IMR-90 (cell line): ENCODE data around the gene TACC2. TPM values are rescaled to one million over a fixed set of nuclear protein-coding genes. Genes with fewer than 3 reads are reported as not detected.

Experiments
- ATAC-seq: fragments of 200-7000 bp; cut with Tn5 transposase; 2 replicates; pipeline ENCODE4 v1.9.1; 2020; ENCODE audit warnings: low read depth, mild to moderate bottlenecking, moderate library complexity
- BruUV-seq: library from RNA; stranded (reverse); fragments of 400-500 nt; replicated peaks from 2 replicates; lab custom pipeline; 2021; lab: Mats Ljungman, UMichigan
- CTCF ChIA-PET: fragments of 300-600 bp; formaldehyde crosslinking; extraction: SDS; loops from one replicate; lab custom pipeline; 2021; ENCODE audit warnings: antibody characterized with exemption; lab: Yijun Ruan, JAX
- POLR2A ChIA-PET: fragments of 300-600 bp; sonication (Branson Sonifier 250); formaldehyde crosslinking; loops from one replicate; lab custom pipeline; 2022; ENCODE audit warnings: antibody characterized with exemption; ENCODE audit not compliant: unreplicated experiment; lab: Charles Lee
- DNase-seq: peaks from one replicate; pipeline ENCODE4 v3.0.0; 2013
- H2AFZ ChIP-seq: replicated peaks from 2 replicates; pipeline ENCODE3; 2013; ENCODE audit warnings: low read length, mild to moderate bottlenecking; ENCODE audit not compliant: poor library complexity
- H2AK5ac ChIP-seq: 2 replicates; pipeline ENCODE4 v1.6.1; 2013; ENCODE audit warnings: low read depth, low read length, inconsistent platforms
- H2AK9ac ChIP-seq: replicated peaks from 2 replicates; pipeline ENCODE3; 2013; ENCODE audit warnings: mild to moderate bottlenecking, low read depth, low read length, moderate library complexity; ENCODE audit not compliant: poor library complexity
- H2BK120ac ChIP-seq: 2 replicates; pipeline ENCODE4 v1.6.1; 2013; ENCODE audit warnings: low read depth, low read length, inconsistent platforms
- H2BK15ac ChIP-seq: 3 replicates; pipeline ENCODE4 v1.6.1; 2013; ENCODE audit warnings: low read depth, low read length, inconsistent platforms
- H2BK20ac ChIP-seq: 2 replicates; pipeline ENCODE4 v1.6.1; 2013; ENCODE audit warnings: low read depth, mild to moderate bottlenecking, inconsistent platforms, low read length, moderate library complexity
- H2BK5ac ChIP-seq: 2 replicates; pipeline ENCODE4 v1.6.1; 2013; ENCODE audit warnings: mild to moderate bottlenecking, low read depth, low read length, inconsistent platforms; ENCODE audit not compliant: poor library complexity, severe bottlenecking
- H3K14ac ChIP-seq: replicated peaks from 2 replicates; pipeline ENCODE4 v1.6.1; 2013; ENCODE audit warnings: low read depth, low read length, inconsistent platforms
- H3K18ac ChIP-seq: 2 replicates; pipeline ENCODE4 v1.6.1; 2013; ENCODE audit warnings: low read depth, low read length, control low read depth
- H3K23ac ChIP-seq: 2 replicates; pipeline ENCODE4 v1.6.1; 2013; ENCODE audit warnings: low read depth, low read length, inconsistent platforms
- H3K27ac ChIP-seq: 2 replicates; pipeline ENCODE4 v1.5.1; 2013; ENCODE audit warnings: mild to moderate bottlenecking, control low read depth, low read length; ENCODE audit not compliant: insufficient read depth
- H3K27me3 ChIP-seq: 2 replicates; pipeline ENCODE4 v1.6.1; 2013; ENCODE audit warnings: low read length; ENCODE audit not compliant: control insufficient read depth, insufficient read depth
- H3K36me3 ChIP-seq: 2 replicates; pipeline ENCODE4 v1.6.1; 2013; ENCODE audit warnings: low read length, mixed read lengths; ENCODE audit not compliant: control insufficient read depth, insufficient read depth
- H3K4ac ChIP-seq: 2 replicates; pipeline ENCODE4 v1.6.1; 2013; ENCODE audit warnings: low read depth, low read length, inconsistent platforms
- H3K4me1 ChIP-seq: 2 replicates; pipeline ENCODE4 v1.6.1; 2013; ENCODE audit warnings: low read length, mixed read lengths; ENCODE audit not compliant: control insufficient read depth, insufficient read depth
- H3K4me2 ChIP-seq: 2 replicates; pipeline ENCODE4 v1.6.1; 2013; ENCODE audit warnings: low read depth, mild to moderate bottlenecking, control low read depth, low read length, moderate library complexity
- H3K4me3 ChIP-seq: 2 replicates; pipeline ENCODE4 v1.5.1; 2013; ENCODE audit warnings: low read depth, mild to moderate bottlenecking, control low read depth, low read length, moderate library complexity; ENCODE audit not compliant: insufficient read depth
- H3K56ac ChIP-seq: 2 replicates; pipeline ENCODE4 v1.6.1; 2013; ENCODE audit warnings: low read length, inconsistent platforms; ENCODE audit not compliant: insufficient read depth; ENCODE audit errors: extremely low read depth
- H3K79me1 ChIP-seq, 2 experiments: 2 replicates each; pipeline ENCODE4 v1.6.1; 2013; ENCODE audit warnings: low read length in 2 of 2, inconsistent platforms in 1 of 2, low read depth in 1 of 2
- H3K9ac ChIP-seq: 2 replicates; pipeline ENCODE4 v1.6.1; 2013; ENCODE audit warnings: low read depth, low read length, control low read depth
- H3K9me1 ChIP-seq: 2 replicates; pipeline ENCODE4 v1.6.1; 2013; ENCODE audit warnings: low read length, inconsistent platforms; ENCODE audit not compliant: insufficient read depth
- H3K9me3 ChIP-seq: 2 replicates; pipeline ENCODE4 v1.6.1; 2013; ENCODE audit warnings: low read length; ENCODE audit not compliant: control insufficient read depth, insufficient read depth
- H4K20me1 ChIP-seq: 2 replicates; pipeline ENCODE4 v1.6.1; 2013; ENCODE audit warnings: low read length, inconsistent platforms; ENCODE audit not compliant: insufficient read depth
- H4K5ac ChIP-seq: 2 replicates; pipeline ENCODE4 v1.6.1; 2013; ENCODE audit warnings: mild to moderate bottlenecking, low read depth, low read length, control low read depth
- H4K8ac ChIP-seq, 2 experiments: 2 replicates each; pipeline ENCODE4 v1.6.1; 2013; ENCODE audit warnings: low read depth in 2 of 2, low read length in 2 of 2, control low read depth in 1 of 2, inconsistent platforms in 1 of 2
- H4K91ac ChIP-seq: 2 replicates; pipeline ENCODE4 v1.6.1; 2013; ENCODE audit warnings: low read depth, low read length, inconsistent platforms; ENCODE audit not compliant: insufficient read depth
- BHLHE40 ChIP-seq: fragments of 150-350 bp; IDR thresholded peaks from 2 replicates; pipeline ENCODE4 v1.6.1; 2016; ENCODE audit warnings: mild to moderate bottlenecking, low read depth, low read length
- CEBPB ChIP-seq: IDR thresholded peaks from 2 replicates; pipeline ENCODE4 v1.6.1; 2012; ENCODE audit warnings: low read depth, low read length, improper control_type of control experiment
- MAZ ChIP-seq: IDR thresholded peaks from 2 replicates; pipeline ENCODE4 v1.6.1; 2012; ENCODE audit warnings: low read depth, mild to moderate bottlenecking, low read length, improper control_type of control experiment, moderate library complexity, borderline replicate concordance
- MXI1 ChIP-seq: IDR thresholded peaks from 2 replicates; pipeline ENCODE4 v1.6.1; 2012; ENCODE audit warnings: low read depth, mild to moderate bottlenecking, low read length, moderate library complexity, borderline replicate concordance
- NFE2L2 ChIP-seq: fragments of 150-350 bp; IDR thresholded peaks from 2 replicates; pipeline ENCODE4 v1.6.1; 2016; ENCODE audit warnings: low read depth, mild to moderate bottlenecking, low read length
- POLR2A ChIP-seq: IDR thresholded peaks from 2 replicates; pipeline ENCODE4 v1.6.1; 2012; ENCODE audit warnings: mild to moderate bottlenecking, low read depth, low read length
- RAD21 ChIP-seq: IDR thresholded peaks from 2 replicates; pipeline ENCODE4 v1.6.1; 2012; ENCODE audit warnings: low read length, improper control_type of control experiment
- RCOR1 ChIP-seq: IDR thresholded peaks from 2 replicates; pipeline ENCODE4 v1.6.1; 2012; ENCODE audit warnings: mild to moderate bottlenecking, low read length, improper control_type of control experiment; ENCODE audit not compliant: insufficient replicate concordance
- WGBS, 2 experiments: methylation state at CpG; one replicate each; pipeline versions ENCODE4 v1.1.5 to v1.1.7; 2013; ENCODE audit warnings: missing lambda C conversion rate in 2 of 2; ENCODE audit not compliant: insufficient read length in 1 of 2; ENCODE audit errors: extremely low coverage in 2 of 2; 5-methylcytosine and 5-hydroxymethylcytosine counted together
- dilution Hi-C: fragments of 300-500 bp; cut with HindIII; formaldehyde crosslinking; loops from one replicate; pipeline ENCODE4 v1.14.3; 2018; ENCODE audit warnings: low sequenced_read_pairs; ENCODE audit not compliant: unreplicated experiment
- in situ Hi-C: fragments of 300-500 bp; cut with MboI; formaldehyde crosslinking; loops from 3 replicates; pipeline ENCODE4 v1.14.3; 2019; ENCODE audit warnings: low sequenced_read_pairs, inconsistent platforms, mixed read lengths
- intact Hi-C: fragments of 100-400 bp; cut with micrococcal nuclease; formaldehyde crosslinking; loops from 2 replicates; pipeline ENCODE4 v1.10.0; 2022
- polyA plus RNA-seq, 3 experiments: library from polyadenylated mRNA; depleted of rRNA; stranded (reverse); fragments of >200 nt; gene quantifications; 2 replicates each; pipeline ENCODE4 v1.2.3, GENCODE V29; 2012; ENCODE audit warnings: low replicate concordance in 1 of 3
- total RNA-seq: library from RNA; depleted of rRNA; stranded (reverse); fragments of >200 nt; gene quantifications from 2 replicates; pipeline ENCODE4 v1.2.3, GENCODE V29; 2012

TACC2 gene
- total and polyA plus RNA-seq, 2 of the 4 experiments (the other 2 are of a cell fraction) = 2.9 to 15.4 TPM

- Histone ChIP-seq H3K14ac (0 out of 2 replicates have a peak overlapping the region, but pooled peaks have one; percentile 44), H3K9me3 (no peaks in the 10 kb centered on the region), H3K27ac (no peak overlapping the region), H3K79me1 (peaks cover 30 to 58% of the 10 kb centered on the region in 2 experiments), H3K56ac (no peak overlapping the region), H3K4me2 (peak overlapping the region; percentile 77), H4K8ac (peak overlapping the region in 1 of 2 experiments; percentile 70; a peak in 1 of 4 replicates), H4K91ac (no peak overlapping the region; the same call in 1 of the 2 replicates), H3K23ac (no peak overlapping the region; the same call in 1 of the 2 replicates), H3K4me1 (peaks cover 3% of the 10 kb centered on the region; the same call in 1 of the 2 replicates), H3K9ac (peak overlapping the region; percentile 37; the same call in 1 of the 2 replicates), H3K9me1 (peaks cover 4% of the 10 kb centered on the region; the same call in 1 of the 2 replicates), H2AK9ac (peak overlapping the region; percentile 84), H3K27me3 (no peaks in the 10 kb centered on the region), H2BK15ac (no peak overlapping the region), H4K5ac (peak overlapping the region; percentile 20; the same call in 1 of the 2 replicates), H2AFZ (peak overlapping the region; percentile 82), H3K36me3 (no peaks in the 10 kb centered on the region), H2BK5ac (no peak overlapping the region), H2AK5ac (peak overlapping the region; percentile 38; the same call in 1 of the 2 replicates), H3K4ac (peak overlapping the region; percentile 49), H4K20me1 (peaks cover 7% of the 10 kb centered on the region; the same call in 1 of the 2 replicates), H2BK120ac (peak overlapping the region; percentile 10; the same call in 1 of the 2 replicates), H3K18ac (no peak overlapping the region), H2BK20ac (no peak overlapping the region), H3K4me3 (peak overlapping the region; percentile 47)
- CTCF ChIA-PET = interaction anchor here (1.0 to 1.2 kb wide), 2 partner anchors 8 to 9 kb away, joined by 3 to 4 read pairs; no protein-coding TSS in a partner anchor
- no TSS peak for BruUV-seq
- intact Hi-C loops (no loop called here), dilution Hi-C loops (no loop called here), in situ Hi-C loops (loop anchor here (25.0 kb wide), 1 partner anchor 699 kb away; no protein-coding TSS in a partner anchor)
- peak; percentile 52 for DNase-seq
- POLR2A ChIA-PET = no interaction called here
- ATAC-seq = peak; percentile 76
- TF ChIP-seq BHLHE40 = no peak
- no peak for TF ChIP-seq RCOR1
- no peak for TF ChIP-seq MXI1
- TF ChIP-seq CEBPB = 0 out of 2 replicates have a peak, but pooled peaks have one; percentile 1
- no peak for TF ChIP-seq MAZ
- no peak for TF ChIP-seq RAD21
- TF ChIP-seq POLR2A = no peak
- TF ChIP-seq NFE2L2 = no peak
- 4% methylated on average over 58 of the region's 89 CpGs; no CpG with 5 or more reads in 1 of the 2 experiments for WGBS, 2 experiments
Observed at GRCh38 chr10:122163174-122164022, 174.4 kb downstream of the TACC2 start.
